Measurements from ENCODE around the gene DUSP8.

- no peak for TF ChIP-seq ZBTB10 (tag by site-specific recombination; IDR thresholded peaks at IDR 0.05)
- TF ChIP-seq ZBTB17 (tag by site-specific recombination; IDR thresholded peaks at IDR 0.05) = no peak
These were observed 4.9 kb downstream of the DUSP8 start for GRCh38 chr11:1567052-1567720.
